Upper lobe of right lung (tissue), 1 donor: ENCODE results near the gene FRMD4B. TPM values are rescaled to one million over a fixed set of nuclear protein-coding genes. Genes with fewer than 3 reads are reported as not detected.

Source experiments
- ATAC-seq: fragments of 200-7000 bp; cut with Tn5 transposase; one replicate; pipeline ENCODE4 v1.9.1; 2020; ENCODE audit warnings: mild to moderate bottlenecking, moderate library complexity
- DNase-seq: peaks from one replicate; pipeline ENCODE4 v3.0.0-alpha.2; 2020
- H3K27ac ChIP-seq: fragments of 200-600 bp; one replicate; pipeline ENCODE4 v1.8.0; 2022
- H3K27me3 ChIP-seq: fragments of 200-600 bp; one replicate; pipeline ENCODE4 v1.8.0; 2022; ENCODE audit warnings: mild to moderate bottlenecking
- H3K36me3 ChIP-seq: fragments of 200-600 bp; one replicate; pipeline ENCODE4 v1.8.0; 2022
- H3K4me1 ChIP-seq: fragments of 200-600 bp; one replicate; pipeline ENCODE4 v1.8.0; 2022
- H3K4me3 ChIP-seq: fragments of 200-600 bp; one replicate; pipeline ENCODE4 v1.8.0; 2022; ENCODE audit warnings: mild to moderate bottlenecking
- H3K9me3 ChIP-seq: fragments of 200-600 bp; one replicate; pipeline ENCODE4 v1.8.0; 2022
- CTCF ChIP-seq: fragments of 200-600 bp; IDR thresholded peaks from one replicate; pipeline ENCODE4 v1.8.0; 2022; ENCODE audit warnings: antibody characterized with exemption
- intact Hi-C: fragments of 100-400 bp; cut with DNase I; formaldehyde crosslinking; loops from one replicate; pipeline ENCODE4 v1.11.0; 2022
- total RNA-seq: library from RNA; stranded (reverse); fragmentation: NEBNext Ultra II Directional; extraction: Animal tissue kit (Norgen Biotek cat#: 25700); gene quantifications from one replicate; pipeline ENCODE4 v1.2.1, GENCODE V29; 2021
- donor health status: DM: no; HTN: yes; CAD: no; lungs with severe emphysema.

FRMD4B gene
- total RNA-seq, 1 donor from 2014 or later, result 60.7 TPM

- TF ChIP-seq CTCF, result peak; percentile 42
- Histone ChIP-seq H3K4me1 (peaks cover 15% of the 10 kb centered on the region), H3K9me3 (no peaks in the 10 kb centered on the region), H3K27ac (no peak overlapping the region), H3K36me3 (peaks cover 39% of the 10 kb centered on the region), H3K27me3 (no peaks in the 10 kb centered on the region), H3K4me3 (no peak overlapping the region)
- DNase-seq, result no peak
- intact Hi-C loops, result loop anchor here (10.0 kb wide), 1 partner anchor 145 kb away; no protein-coding TSS in a partner anchor
- peak; percentile 48 for ATAC-seq
Measured at GRCh38 chr3:69309814-69310213, 76.1 kb downstream of the FRMD4B start.

GRCh38 chr3:69306239-69307185, 79.4 kb downstream of the FRMD4B start:
- H3K9me3 ChIP-seq, result no peaks in the 10 kb centered on the region
- peaks cover 15% of the 10 kb centered on the region for H3K4me1 ChIP-seq
- peaks cover 41% of the 10 kb centered on the region for H3K36me3 ChIP-seq
- ATAC-seq, result peak; percentile 99
- H3K27me3 ChIP-seq, result no peaks in the 10 kb centered on the region
- H3K4me3 ChIP-seq, result no peak overlapping the region
- intact Hi-C loops, result loop anchor here (10.0 kb wide), 1 partner anchor 142 kb away; no protein-coding TSS in a partner anchor
- DNase-seq, result peak; percentile 73
- peak overlapping the region; percentile 49 for H3K27ac ChIP-seq
- peak; percentile 96 for TF ChIP-seq CTCF

GRCh38 chr3:69305011-69305410, 80.9 kb downstream of the FRMD4B start:
- Histone ChIP-seq H3K4me3 (no peak overlapping the region), H3K27me3 (no peaks in the 10 kb centered on the region), H3K36me3 (peaks cover 41% of the 10 kb centered on the region), H3K4me1 (peaks cover 15% of the 10 kb centered on the region), H3K9me3 (no peaks in the 10 kb centered on the region), H3K27ac (no peak overlapping the region)
- DNase-seq (no peak), ATAC-seq (no peak)
- intact Hi-C loops, result loop anchor here (10.0 kb wide), 1 partner anchor 140 kb away; no protein-coding TSS in a partner anchor
- TF ChIP-seq CTCF, result no peak

GRCh38 chr3:69304396-69304795, 81.5 kb downstream of the FRMD4B start:
- TF ChIP-seq CTCF, result no peak
- H3K36me3 ChIP-seq, result peaks cover 41% of the 10 kb centered on the region
- no peak overlapping the region for H3K27ac ChIP-seq
- ATAC-seq (no peak), DNase-seq (no peak)
- H3K4me1 ChIP-seq, result peaks cover 15% of the 10 kb centered on the region
- intact Hi-C loops, result loop anchor here (10.0 kb wide), 1 partner anchor 140 kb away; no protein-coding TSS in a partner anchor
- H3K4me3 ChIP-seq, result no peak overlapping the region
- H3K27me3 ChIP-seq, result no peaks in the 10 kb centered on the region
- no peaks in the 10 kb centered on the region for H3K9me3 ChIP-seq

- no peak for TF ChIP-seq CTCF
- Histone ChIP-seq H3K27ac (no peak overlapping the region), H3K4me3 (no peak overlapping the region), H3K27me3 (no peaks in the 10 kb centered on the region), H3K9me3 (no peaks in the 10 kb centered on the region), H3K36me3 (peaks cover 58% of the 10 kb centered on the region), H3K4me1 (peaks cover 2% of the 10 kb centered on the region)
- DNase-seq, result no peak
- intact Hi-C loops, result loop anchor here (10.0 kb wide), 1 partner anchor 135 kb away; no protein-coding TSS in a partner anchor
- peak; percentile 48 for ATAC-seq
Measured at GRCh38 chr3:69300296-69300695, 85.6 kb downstream of the FRMD4B start.
